Stimulated activated CD4-positive, alpha-beta T cell treated with anti-CD3 and anti-CD28 coated beads, Interleukin-1b, Interleukin-23, amount 100 ng/mL, for 1 hour (primary cell): Measurements from ENCODE around the gene PRDM10.

Source experiments
- DNase-seq, 2 donors: peaks; one replicate each; pipeline ENCODE4 v3.0.0-alpha.2; 2020; ENCODE audit warnings: low read depth in 2 of 2

Gene PRDM10

DNA sequence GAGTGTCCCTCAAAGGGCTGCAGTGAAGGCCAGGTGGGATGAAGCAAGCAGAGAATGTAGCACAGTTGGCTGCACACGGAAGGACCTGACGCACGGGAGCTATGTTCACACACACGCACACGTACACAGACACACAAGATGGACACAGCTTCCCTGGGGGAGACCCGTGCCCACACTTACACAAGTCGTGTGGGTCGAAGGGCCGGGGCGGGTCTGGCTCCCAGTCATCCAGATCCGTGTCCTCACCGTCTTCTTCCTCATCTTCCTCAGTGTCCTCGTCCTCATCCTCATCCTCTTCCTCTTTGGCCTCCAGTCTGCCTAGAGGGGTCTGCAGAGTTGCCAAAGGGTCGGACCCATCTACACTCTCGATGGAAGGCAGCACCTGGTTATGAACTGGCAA lies 55.7 kb downstream of the PRDM10 start:
- DNase-seq, result no peak

DNA sequence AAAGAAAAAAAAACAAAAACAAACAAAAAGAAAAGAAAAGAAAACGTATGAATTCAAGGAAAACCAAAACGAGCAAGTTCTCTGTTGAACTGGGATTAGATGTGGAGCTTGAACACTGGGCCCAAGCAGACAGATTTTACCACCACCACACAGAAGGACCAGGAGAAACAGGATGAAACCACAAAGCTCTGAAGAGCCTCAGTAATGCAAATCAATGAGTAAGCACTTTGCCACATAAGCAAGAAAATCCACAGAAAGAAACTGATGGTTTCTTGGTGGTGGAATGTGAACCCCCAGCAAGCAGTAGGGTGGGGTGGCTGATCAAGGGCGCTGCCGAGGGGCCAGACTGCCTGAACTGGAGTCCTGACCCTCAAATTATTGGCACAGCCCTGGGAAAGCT lies 56.4 kb downstream of the PRDM10 start:
- no peak for DNase-seq

DNA sequence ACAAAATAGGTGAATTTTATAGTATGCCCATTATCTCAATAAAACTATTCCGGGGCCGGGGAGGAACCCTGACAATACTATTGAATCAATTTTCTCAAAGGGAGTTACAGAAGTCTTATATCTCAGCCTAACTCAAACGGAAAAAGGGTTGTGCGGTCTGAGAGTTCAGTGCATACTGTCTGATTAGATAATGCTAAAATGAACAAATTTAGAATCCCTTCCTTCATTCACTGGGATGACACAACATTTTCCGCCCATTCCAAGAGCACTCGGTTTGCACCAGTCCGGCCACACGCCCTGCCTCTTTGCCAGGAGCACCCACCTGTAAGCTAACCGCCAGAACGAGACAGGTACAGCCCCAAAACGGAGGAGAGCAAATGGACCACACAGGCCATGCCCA lies 57.3 kb downstream of the PRDM10 start:
- DNase-seq, result no peak

DNA sequence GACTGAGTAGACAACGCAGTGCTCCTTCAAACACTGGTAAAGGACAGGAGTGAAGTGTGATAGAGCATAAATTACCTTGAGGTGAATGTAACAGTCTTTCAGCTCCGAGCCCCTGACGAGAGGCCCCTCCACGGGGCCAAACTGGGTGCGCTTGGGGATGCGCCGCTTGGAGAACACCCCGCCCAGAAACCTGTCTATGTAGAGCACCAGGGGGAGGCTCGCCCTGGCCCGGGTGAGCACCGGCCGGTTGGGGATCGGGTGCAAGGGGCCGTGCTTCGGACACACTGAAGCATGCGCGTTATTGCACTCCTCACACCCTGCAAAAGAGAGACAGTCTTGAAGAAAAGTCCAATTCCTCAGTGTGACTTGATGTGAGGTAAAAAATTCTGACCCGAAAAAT lies 57.9 kb downstream of the PRDM10 start:
- DNase-seq, result no peak

DNA sequence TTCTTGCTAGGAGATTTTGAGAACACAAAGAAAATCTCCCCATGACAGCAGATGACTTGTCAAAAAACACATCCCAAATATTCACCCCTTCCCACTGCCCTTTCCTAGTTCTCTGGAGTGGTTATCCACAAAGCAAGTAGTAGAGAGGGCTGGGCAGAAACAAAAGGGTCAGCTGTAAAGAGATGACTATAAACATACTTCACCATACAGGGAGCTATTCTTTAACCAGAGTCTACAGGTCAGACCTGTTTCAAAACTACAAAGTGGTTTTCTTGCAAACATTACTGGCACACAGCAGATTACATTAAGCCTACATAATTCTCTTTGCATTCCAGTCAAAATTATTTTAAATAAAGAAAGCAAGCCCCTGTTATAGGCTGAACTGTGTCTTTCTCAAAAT lies 59.6 kb downstream of the PRDM10 start:
- no peak for DNase-seq

DNA sequence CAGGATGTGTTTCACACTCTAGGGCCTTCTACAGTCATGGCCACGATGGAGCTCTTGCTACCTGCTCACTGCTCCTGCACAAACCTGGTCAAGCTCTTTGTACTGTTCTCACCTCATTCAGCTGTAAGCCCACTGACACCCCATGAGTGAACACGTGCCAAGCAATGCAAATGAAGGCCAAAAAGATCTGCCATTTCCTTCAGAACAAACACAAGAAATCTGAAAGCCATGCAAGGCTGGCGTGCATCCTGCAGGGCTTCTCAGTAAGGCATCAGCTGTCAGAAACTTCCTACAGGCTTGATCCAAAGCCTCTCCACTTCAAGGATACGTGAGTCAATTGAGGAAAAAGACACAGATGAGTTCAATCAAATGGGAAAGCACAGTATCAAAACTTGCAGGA lies 63.1 kb downstream of the PRDM10 start:
- no peak for DNase-seq

DNA sequence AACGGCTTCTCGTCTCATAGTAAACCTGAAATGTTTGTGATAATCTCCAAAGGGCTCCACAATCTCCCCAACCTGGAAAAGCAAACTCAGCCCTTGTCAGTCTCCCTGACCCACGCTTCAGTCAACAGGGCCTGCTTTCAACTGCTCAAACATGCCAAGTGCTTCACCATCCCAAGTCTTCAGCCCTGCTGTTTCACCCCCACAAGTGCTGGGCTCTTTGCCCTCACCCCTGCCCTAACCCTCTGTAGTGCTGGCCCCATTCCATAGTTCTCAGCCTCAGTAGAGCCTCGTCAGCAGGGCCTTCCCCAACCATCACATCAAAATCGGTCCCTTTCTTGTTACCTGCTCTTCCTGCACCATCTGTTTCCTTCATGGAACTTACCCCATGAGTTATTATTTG lies 63.9 kb downstream of the PRDM10 start:
- no peak for DNase-seq

DNA sequence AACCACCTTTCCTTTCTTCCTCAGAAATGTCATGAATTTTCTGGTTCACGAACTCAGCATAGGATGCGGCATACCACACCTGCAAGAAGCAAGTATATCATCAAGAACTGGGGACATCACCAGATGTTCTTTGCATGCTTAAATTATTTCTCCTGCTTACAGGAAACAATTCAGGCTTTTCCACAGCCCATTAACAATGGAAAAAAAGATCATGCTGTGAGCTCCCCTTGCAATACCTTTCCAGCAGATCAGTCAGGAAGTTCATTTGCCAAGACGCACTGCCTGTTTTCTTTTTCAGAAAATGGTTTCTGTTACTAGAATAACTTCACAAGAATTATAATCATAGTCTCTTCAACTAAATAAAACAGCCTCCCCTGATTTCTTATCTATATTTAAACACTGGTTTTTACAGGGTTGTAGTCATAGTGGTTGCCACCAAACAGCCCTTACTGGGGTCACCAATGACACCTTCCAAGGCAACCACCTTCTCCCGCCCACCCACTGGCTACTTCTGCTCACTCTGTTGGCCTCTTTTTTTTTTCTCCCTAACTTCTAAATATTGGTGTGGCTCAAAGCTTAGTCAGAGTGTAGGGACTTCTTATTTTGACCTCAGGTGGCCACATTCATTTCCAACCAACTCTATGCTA lies 64.9 kb downstream of the PRDM10 start:
- DNase-seq, result no peak

DNA sequence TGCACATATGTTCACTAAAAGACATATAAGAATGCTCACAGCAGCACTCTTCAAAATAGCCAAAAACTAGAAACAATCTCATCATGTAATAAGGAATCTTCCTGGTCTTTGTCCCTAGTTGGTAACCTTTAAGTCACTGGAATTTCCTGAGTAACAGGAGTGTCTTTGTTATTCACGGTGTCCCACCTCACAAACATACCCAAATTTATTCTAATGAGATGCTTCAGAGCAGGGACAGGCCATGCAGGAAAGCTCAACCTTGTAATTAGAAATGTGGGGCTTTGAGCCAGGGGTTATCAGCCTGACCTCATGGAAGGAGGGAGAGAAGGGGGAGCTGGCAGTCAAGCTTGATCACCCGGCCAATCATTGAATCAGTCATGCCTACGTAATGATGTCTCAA lies 66.9 kb downstream of the PRDM10 start:
- DNase-seq, result no peak

DNA sequence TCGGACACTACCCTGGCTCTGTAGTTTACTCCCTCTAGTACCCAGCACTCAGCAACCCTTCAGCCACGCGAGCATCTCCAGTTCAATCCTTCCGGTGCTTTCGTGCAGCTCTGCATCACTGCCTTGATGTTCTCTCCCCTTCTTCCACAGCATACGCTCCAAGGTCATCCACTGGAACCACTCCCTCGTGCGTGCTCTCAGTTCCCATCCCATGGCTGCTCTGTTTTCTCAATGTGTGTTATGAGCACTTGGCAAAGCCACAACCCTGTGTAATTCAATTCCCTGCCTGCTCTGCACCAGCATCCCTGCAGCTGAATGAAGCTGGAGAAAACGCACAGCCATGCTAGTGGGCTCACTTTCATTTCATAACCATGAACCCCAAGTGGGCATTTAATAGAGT lies 68.7 kb downstream of the PRDM10 start:
- no peak for DNase-seq

DNA sequence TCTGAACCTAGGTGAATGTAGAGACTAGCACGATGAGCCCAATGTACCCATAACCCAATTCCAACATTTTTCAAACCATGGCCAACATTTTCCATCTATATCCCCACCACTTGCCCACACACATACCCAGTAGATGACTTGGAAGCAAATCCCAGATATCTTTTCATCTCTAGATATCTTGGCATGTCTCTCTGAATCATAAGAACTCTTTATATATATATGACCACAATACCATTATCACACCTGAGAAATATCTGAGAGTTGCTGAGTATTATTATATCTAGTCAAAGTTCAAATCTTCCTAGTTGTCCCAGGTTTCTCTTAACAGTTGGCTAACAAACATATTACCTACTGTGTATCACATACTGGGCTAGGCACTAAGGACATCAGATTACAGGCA lies 69.4 kb downstream of the PRDM10 start:
- DNase-seq, result no peak

DNA sequence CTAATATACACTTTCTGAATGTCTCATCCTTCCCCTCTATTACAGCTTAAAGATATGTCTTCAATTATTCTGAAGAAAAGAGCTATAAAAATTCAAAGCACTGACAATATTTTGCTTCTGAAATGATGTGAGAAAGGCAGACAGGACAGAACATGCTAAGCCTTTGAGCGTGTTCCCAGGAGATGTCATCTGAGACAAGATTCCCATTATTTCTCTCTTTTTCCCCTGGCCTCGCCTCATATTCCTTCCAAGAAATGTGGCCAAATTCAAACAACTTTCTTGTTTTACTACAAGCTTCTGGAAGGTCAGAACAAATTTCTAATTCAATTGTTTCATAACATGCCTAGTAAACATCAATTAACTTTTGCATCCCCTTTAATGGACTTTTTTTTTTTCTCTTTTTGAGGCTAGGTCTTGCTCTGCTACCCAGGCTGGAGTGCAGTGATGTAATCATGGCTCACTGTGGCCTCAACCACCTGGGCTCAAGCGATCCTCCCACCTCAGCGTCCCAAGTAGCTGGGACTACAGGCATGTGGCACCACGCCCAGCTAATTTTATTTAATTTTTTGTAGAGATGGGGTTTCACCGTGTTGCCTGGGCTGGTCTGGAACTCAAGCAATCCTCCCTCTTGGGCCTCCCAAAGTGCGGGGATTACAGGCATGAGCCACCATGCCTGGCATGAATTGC lies 70.1 kb downstream of the PRDM10 start:
- no peak for DNase-seq

DNA sequence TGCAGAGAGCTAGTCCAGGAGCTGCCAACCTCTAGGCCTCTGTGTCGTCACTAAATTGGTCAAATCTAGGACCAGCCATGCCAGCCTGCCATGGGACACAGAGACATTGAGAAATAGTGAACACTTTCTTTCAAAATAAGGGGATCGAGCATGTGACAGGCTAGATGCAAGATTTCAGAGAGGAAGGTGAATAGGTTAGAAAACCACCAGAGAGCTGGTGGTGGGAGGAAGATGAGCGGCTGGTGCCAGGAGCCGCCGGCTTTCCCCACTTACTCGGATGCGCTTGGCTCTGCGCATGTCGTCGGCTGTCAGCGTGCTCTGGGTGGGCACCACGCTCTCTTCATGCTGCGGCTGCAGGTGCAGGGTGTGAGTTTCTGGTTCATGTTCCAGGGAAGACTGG lies 71.9 kb downstream of the PRDM10 start:
- no peak for DNase-seq

DNA sequence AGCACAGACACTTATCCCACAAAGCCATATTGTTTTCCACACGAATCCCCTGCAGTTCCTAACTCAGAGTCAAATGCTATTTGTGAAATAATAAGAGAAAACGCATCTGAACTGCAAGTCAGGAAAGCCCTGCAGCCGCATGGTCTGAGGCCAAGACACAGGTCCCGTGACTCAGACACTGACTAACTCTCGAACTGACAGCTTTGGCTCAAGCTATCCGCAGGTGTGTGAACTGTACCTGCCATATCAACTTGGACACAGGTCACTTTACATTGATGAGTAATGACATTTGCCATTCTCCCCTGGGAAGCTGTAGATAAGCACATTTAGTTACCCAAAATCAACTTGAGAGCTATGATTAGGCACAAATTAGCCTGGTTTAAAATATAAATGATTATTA lies 72.3 kb downstream of the PRDM10 start:
- no peak for DNase-seq

DNA sequence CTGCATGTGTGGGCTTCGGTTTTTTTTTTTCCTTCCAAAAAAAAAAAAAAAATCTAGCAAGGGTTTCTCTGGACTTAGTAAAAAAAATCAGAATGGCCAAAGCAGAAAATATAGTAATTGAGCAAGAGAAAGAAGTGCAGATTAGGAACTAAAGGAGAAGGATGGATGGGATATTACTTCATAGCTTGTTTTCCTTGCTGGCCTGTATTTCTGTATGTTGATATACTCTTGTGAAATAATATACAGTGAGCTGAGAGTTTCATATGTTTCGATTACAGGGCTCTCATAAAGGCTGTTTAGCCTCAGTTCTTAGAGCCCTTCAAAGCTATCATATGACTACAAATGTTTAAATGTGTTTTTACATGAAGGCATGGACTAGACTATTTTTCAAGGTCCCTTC lies 72.9 kb downstream of the PRDM10 start:
- DNase-seq, result no peak

DNA sequence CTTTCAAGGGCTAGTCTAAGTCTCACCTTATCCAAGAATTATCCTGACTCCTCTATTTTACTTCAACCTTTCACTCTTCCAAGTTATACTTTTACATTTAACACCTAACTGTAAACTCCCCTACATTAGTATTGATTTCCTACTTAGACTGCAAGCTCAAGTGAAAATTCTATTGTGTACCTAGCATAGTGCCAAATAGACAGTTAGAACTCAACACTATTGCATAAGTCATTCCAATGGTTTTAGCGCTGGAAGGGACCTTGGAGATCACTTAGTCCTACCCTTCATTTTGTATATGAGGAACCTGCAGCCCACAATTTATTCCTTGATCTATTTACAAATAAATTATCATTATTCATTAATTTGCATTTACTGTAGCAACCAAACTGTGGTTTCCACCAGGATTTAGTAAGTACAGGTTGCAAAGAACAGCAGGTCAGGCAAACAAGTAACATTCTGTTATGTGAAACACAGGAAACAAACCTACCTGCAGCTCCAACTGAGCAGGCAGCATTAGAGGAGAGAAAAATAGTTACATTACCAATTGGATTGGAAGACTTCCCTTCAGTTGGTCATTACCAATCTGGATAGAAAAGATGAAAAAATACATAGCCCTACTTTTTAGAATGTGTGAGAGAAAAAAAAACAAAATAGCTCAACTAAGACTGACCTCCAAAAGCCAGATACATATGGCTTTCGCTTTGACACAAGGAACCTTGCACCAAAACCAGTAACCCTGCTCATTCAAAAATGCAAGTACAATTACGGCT lies 73.5 kb downstream of the PRDM10 start:
- DNase-seq, result no peak

DNA sequence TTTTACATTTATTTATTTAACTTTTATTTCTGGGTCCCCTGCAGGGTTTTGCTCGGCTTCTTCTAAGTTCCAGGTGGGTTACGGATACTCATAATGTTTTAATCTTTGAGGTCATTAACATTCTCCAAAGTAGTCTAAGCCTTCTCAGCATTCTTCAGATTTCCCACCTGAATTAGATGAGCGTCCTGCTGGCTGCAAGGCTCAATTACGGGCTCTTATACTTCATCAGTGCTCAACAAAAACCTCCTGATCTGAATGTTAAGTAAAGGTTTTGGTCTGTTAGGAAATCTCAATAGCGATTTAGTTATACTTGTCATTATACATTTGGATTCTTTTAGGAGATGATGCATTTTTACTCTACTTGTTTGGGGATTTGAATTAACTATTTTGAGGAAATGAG lies 80.0 kb downstream of the PRDM10 start:
- DNase-seq, result no peak

DNA sequence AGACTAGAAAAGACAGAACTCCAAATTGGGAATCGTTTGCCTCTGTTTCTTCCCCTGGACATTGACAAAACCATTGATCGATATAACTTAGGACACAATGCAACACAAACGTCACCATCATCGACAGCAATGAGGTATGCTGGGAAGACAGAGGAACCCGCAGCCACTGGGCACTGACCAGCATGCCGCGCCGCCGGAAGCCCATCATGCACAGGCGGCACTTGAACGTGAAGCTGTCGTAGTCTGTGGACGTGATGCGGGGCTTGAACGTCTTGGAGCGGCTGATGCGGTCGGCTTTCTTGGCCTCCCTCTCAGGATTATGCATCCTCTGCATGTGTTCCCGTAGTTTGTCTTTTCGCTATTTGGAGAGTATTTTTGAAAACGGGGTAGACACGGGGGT lies 84.3 kb downstream of the PRDM10 start:
- no peak for DNase-seq

DNA sequence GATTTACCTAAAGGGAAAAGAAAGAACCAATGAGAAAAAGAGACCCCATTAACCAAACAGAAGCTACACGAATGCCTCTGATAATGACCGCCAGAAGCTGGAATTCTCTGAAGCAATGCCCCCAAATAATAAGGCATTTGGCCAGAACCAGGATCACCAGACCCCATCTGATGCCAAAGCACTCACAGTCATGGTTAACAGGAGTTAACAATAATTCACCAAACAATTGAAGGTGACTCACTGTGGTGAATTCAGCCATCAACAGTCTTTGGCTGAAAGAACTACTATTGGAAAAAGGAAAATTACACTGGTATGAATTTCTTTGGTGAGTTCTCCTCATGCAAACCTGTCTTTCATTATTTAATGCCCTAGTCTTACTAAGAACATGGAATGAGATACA lies 85.4 kb downstream of the PRDM10 start:
- DNase-seq, result no peak

DNA sequence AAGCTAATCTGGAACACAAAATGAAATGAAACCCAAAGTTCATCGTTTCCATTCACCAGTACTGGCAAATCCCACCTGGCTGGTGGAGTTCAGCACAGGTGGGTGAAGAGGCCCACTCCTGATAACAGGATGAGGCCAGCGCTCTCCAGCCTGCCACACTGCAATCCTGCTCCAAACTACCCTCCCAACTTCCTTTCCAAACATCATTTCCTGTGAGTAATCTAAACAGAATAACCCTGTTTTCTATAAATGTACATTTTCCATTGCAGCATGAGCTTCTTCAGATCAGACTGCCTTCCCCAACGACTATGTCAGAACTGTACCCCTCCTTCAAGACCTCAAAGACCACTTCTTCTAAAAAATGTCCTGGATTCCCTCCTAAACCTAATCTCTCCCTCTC lies 91.3 kb downstream of the PRDM10 start:
- DNase-seq, result no peak

DNA sequence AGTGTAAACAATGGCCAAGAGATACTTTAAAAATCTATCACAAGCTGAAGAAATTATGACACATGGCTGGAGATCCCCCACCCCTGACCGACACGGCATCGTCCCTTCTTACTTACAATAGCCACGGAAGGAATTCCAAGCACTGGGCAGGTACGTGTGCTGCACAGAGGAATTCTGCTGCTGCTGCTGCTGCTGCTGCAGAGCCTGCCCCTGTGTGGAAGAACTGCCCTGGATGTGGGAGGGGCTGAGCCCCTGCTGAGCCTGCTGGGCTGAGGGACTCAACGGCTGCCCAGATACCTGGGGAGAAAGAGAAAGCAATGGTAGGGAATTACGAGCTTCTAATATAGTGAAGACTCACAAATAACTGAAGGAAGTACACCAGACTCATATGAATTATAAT lies 92.3 kb downstream of the PRDM10 start:
- no peak for DNase-seq

DNA sequence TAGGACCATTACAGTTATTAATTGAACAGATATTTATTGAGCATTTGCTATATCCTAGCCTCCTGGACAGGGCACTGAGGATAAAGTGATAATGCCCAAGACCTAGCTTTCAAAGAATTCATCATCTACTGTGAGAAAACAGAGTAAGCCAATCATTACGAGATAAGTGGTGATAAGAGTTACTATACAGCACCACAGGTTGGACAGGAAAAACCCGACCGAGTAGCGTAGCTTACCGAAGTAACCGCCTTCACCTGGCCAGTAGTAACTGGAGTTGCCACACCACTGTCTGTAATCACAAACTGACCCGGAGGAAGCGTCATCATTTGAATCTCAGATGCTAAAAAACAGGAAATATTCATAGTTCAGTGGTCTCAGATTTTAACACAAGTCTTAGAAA lies 97.2 kb downstream of the PRDM10 start:
- no peak for DNase-seq

DNA sequence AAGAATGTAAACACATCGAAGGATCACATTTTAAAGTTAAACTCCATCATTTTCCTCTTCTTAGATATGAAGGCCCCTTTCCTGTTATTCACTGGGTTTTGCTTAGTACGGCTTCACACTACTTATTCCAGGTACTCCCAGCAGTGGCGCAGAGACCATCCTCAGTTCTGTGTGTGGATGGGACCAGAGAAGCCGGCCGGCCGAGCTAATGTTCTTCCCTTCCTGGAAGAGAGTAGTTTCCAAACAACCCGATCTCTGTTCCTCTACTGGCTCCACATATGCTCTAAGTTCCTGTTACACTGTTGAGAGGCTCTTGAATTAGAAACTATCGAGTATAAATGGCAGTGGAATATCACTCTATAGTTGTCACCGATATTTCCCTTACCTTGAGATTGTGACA lies 106.6 kb downstream of the PRDM10 start:
- no peak for DNase-seq
